Stimulated activated CD4-positive, alpha-beta T cell treated with anti-CD3 and anti-CD28 coated beads, Interleukin-15, amount 100 ng/mL, for 24 hours (primary cell): ENCODE data around the gene OSR1.
"Not testable (repeated sequence)": the region's sequence is repeated elsewhere in the genome, so short reads cannot be mapped to it uniquely, and the experiment has no call there.

Source experiments
- DNase-seq: peaks from one replicate; pipeline ENCODE4 v3.0.0-alpha.2; 2020

OSR1 gene

GRCh38 chr2:19358242-19359020 lies at the start of gene OSR1:
OSR1 (minus strand) TSS chr2:19358623; CDS start chr2:19353805, 4,818 bp downstream.
- peak; percentile 46 for DNase-seq

GRCh38 chr2:19403785-19404184 lies 45.4 kb upstream of the OSR1 start:
- no peak for DNase-seq

- no peak for DNase-seq
These were observed 33.8 kb upstream of the OSR1 start for GRCh38 chr2:19392191-19392590.

GRCh38 chr2:19389469-19389868 lies 31.0 kb upstream of the OSR1 start:
- DNase-seq: not testable (repeated sequence)

DNA sequence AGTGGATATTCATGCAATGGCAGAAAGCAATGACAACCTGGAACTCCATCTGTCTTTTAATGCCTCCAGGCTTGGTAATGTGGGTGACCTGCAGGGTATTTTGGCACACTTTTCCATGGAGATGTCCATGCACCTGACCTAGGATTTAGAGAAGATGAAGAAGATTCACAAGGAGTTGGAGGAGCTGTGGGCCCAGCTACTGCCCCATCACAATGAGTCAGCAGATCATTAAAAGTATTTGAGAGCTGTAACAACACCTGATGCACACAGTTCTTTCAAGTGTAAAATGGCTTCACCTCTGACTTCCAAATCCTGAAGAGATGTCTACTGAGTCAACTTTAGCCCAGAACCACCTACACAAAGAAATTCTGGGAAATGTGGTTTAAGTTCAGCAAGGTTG lies 22.1 kb upstream of the OSR1 start:
- no peak for DNase-seq

DNA sequence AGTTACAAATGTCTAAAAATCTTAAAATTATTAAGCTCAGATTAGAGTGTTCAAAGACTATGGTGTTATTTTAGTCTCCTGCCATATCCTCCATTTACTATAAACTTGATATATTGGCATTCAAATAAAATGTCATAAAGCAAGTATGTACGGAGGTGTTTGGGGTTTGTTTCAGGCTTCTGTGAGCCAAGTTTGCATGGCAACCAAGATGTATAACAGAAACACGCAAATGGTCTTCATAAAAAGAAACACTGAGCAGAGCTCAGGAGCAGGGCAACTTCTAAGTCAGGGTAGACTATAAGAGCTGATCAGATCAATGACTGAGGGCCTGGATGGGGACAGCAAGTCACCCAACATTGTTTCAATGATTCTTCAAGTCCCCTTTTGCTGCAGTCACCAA lies 20.5 kb upstream of the OSR1 start:
- DNase-seq: no peak

DNA sequence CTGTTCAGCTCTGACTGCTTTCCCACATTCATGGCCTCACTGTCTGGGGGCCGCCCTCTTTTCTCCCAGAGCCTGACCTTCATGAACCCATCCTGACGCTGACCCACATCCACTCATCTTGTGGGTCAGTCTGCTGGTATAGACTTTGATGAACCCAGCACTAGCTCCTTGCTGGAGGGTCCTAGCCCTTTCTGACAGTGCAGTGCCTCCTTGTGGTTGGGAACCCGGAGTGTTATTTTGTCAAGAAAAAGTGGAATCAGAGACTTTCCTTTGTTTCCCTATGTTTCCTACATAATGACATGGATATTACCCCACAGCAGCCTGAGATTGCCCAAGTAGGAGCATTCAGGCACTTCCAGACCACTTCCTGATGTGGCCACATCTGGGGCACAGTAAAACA lies 19.3 kb upstream of the OSR1 start:
- no peak for DNase-seq

DNA sequence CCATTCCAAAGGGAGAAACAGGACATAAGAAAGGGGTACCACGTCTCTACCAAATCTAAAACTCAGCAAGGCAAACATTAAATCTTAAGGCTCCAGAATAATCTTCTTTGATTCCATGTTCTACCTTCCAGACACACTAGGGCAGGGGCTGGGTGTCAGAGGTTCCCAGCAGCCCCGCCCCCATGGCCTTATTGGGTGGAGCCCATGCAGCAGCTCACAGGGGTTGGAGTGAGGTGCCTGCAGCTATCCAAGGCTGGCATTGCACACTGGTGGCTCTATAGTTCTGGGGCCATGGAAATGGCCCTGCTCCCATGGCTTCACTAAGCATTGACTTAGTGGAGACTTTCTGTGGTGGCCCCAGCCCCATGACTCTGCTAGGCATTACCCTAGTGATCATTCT lies 14.9 kb upstream of the OSR1 start:
- no peak for DNase-seq

DNA sequence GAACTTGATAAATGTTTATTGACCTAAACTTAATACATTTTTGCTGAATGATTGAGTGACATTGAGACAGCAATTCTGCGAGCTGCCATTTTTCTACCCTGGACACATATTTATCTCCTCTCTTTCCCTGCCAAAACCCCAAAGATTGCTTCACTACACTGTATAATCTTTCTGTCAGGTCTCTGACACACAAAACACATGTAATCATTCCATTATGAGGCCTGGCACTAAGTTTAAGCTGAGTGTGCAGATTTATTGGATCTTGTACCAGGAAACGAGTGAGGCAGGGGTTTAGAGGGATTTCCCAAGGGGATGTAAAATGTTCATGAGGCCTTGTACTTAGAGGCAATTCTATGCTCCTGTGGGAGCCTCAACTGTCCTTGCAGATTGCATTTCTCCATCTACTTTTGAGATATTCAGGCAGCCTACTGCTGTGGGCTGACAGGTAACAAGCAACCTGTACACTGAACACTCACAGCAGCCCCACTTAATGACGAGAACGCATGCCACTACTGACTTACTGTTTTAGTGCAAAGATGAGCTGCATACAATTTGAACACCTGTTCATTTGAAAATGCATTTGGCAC lies 13.7 kb upstream of the OSR1 start:
- DNase-seq: no peak

DNA sequence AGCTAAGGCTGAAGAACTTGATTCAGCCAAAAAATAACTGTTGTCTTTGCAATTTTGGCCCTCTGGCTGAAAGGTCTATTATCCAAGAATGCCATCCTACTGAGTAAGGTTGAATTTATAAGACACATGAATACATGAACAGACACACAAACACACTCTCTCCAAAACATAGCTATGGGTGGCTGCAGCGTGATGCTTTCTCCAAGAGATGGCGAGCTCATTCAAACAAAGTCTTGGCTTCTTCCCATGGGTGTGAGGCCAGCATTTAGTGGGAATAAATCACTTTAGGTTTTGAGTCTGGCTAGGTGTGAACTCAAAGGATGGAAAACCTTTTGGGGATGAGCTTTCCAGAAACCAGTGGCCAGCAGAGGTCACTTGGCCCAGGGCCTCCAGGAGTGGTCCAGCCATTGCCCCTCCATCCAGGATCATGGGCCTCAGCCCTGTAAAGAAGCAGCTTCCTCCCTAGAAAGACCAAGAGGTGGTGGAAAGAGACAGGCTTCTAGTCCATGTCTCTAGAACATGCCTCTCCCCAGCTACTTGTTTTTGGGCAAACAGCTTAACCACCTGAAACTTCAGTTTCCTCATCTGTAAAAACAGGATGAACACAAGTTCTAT lies 11.0 kb upstream of the OSR1 start:
- DNase-seq: no peak

- DNase-seq: no peak
These were observed 10.3 kb upstream of the OSR1 start for GRCh38 chr2:19368760-19369159.

- DNase-seq: no peak
These were observed 8.9 kb upstream of the OSR1 start for GRCh38 chr2:19367326-19367725.

DNA sequence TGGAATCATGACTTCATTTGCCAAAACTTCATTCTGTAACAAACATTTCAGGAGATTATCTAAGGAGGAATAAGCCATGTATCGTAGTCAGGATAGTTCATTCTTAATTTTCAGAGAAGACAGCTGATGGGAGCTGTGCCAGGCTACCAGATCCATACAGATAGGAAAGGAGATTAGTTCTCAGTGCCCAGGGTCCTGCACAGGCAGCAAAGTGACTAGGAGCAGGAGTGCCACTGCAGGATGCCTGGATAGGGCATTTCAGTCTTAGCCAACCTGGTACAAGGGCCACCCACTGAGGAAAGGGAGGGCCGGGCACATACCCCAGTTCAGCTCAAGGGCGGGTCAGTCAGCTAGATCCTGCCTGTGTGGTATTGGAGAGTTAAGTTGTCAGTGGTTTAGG lies 6.7 kb upstream of the OSR1 start:
- no peak for DNase-seq

- no peak for DNase-seq
These were observed 5.6 kb upstream of the OSR1 start for GRCh38 chr2:19364014-19364413.

GRCh38 chr2:19363474-19363778 lies 5.0 kb upstream of the OSR1 start:
- no peak for DNase-seq

DNA sequence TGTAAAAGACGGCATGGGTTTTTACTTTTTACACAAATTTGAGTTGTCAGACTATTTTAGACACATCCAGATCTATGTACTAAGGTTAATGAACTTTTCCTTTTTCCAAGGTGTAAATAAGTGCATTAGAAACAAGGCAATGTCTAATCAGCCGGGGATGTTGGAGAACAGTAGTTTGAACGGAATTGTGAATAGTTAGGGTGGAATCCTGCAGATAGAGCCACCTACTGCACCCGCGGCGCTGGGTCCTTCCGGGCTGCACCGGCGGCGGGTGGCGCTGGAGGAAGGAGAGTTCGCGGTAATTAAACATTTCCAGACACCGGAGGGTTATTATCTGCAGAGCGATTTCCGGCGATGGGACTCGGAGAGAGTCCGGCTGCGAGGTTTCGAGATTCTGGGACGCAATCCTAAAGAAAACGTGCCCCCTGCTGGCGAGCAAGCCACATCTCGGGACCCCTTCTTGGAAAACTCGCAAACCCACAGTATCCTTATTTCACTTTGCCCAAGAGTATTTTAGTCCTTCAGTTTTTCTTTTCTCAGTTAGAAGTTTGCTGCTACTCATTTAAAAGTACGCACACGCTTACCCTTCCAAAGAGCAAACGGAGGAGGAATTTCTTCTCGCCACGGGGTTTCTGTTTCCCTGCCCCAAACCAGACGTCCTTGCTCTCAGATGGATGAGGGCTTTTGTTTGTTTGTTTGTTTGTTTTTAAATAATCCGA lies 4.5 kb upstream of the OSR1 start:
- DNase-seq: peak; percentile 78

GRCh38 chr2:19362094-19362754 lies 3.8 kb upstream of the OSR1 start:
- DNase-seq: no peak

DNA sequence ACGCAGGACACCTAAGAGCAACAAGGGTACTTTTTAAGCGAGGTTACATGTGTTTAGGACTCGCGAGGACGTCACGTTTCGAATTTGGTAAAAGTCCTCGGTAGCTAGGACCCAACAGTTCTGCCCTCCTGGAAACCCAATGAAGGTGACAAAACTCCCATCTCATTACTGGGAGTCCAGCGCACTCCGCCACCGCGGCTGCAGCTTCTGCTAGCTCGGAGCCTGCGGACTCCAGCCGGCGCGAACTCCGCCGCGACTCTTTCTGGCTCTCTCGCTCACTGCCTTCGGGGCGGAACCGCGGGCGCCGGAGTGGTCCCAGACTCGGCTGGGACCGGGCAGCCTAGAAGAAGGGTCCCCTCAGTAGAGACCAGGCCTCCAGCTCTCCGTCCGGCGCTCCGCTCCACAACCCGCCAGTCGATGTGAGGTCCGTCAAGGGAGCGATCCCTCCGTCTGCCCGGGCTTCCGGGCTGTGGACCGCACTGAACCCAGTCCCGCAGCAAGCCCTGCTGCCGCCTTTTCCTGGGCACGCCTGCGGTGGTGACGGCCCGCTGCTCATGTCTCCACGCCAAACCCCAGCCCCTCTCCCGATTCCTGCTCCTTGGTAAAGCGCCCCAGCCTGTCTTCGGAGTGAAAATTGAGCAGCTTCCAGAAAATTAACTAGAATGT lies 3.0 kb upstream of the OSR1 start:
- no peak for DNase-seq

DNA sequence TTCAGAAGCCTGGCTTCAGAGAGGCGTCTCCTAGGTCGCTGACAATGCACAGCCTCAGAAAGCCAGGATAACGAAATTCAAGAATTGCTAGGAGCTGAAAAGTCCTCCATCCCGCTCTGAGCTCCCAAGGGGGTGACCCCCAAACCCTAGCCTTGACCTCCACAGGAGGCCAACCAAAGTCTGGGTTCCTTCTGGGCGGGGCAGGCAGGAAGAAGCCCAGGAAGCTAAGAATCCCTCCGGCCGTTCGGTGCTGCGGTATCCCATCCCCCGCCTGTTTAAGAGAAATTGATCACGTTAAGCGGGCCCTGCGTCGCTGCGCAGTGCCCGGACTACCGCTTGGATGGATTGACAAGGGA lies 2.5 kb upstream of the OSR1 start:
- no peak for DNase-seq

GRCh38 chr2:19360266-19360965 lies 2.0 kb upstream of the OSR1 start:
- no peak for DNase-seq

GRCh38 chr2:19359456-19359855 lies 1.0 kb upstream of the OSR1 start:
- DNase-seq: no peak

- DNase-seq: no peak
These were observed 566 bp upstream of the OSR1 start for GRCh38 chr2:19359021-19359357.
